Upper lobe of right lung (tissue), 1 donor: ENCODE measurements around the gene SCN2B. TPM values are rescaled to one million over a fixed set of nuclear protein-coding genes. Genes with fewer than 3 reads are reported as not detected.
A peak's percentile ranks its signal among the peaks of the same experiment; 100 is the strongest.

Experiments used
- ATAC-seq: fragments of 200-7000 bp; cut with Tn5 transposase; one replicate; pipeline ENCODE4 v1.9.1; 2020; ENCODE audit warnings: mild to moderate bottlenecking, moderate library complexity
- DNase-seq: peaks from one replicate; pipeline ENCODE4 v3.0.0-alpha.2; 2020
- H3K27ac ChIP-seq: fragments of 200-600 bp; one replicate; pipeline ENCODE4 v1.8.0; 2022
- H3K27me3 ChIP-seq: fragments of 200-600 bp; one replicate; pipeline ENCODE4 v1.8.0; 2022; ENCODE audit warnings: mild to moderate bottlenecking
- H3K36me3 ChIP-seq: fragments of 200-600 bp; one replicate; pipeline ENCODE4 v1.8.0; 2022
- H3K4me1 ChIP-seq: fragments of 200-600 bp; one replicate; pipeline ENCODE4 v1.8.0; 2022
- H3K4me3 ChIP-seq: fragments of 200-600 bp; one replicate; pipeline ENCODE4 v1.8.0; 2022; ENCODE audit warnings: mild to moderate bottlenecking
- H3K9me3 ChIP-seq: fragments of 200-600 bp; one replicate; pipeline ENCODE4 v1.8.0; 2022
- intact Hi-C: fragments of 100-400 bp; cut with DNase I; formaldehyde crosslinking; loops from one replicate; pipeline ENCODE4 v1.11.0; 2022
- total RNA-seq: library from RNA; stranded (reverse); fragmentation: NEBNext Ultra II Directional; extraction: Animal tissue kit (Norgen Biotek cat#: 25700); gene quantifications from one replicate; pipeline ENCODE4 v1.2.1, GENCODE V29; 2021
- TF ChIP-seq, protein P1 (sequence below): fragments of 200-600 bp; IDR thresholded peaks from one replicate; pipeline ENCODE4 v1.8.0; 2022; ENCODE audit warnings: antibody characterized with exemption
- donor health status: DM: no; HTN: yes; CAD: no; lungs with severe emphysema.

The SCN2B gene
- total RNA-seq, 1 donor from 2014 or later, result 2.5 TPM

GRCh38 chr11:118126082-118126838, 50.2 kb downstream of the SCN2B start:
- TF ChIP-seq, protein P1, sequence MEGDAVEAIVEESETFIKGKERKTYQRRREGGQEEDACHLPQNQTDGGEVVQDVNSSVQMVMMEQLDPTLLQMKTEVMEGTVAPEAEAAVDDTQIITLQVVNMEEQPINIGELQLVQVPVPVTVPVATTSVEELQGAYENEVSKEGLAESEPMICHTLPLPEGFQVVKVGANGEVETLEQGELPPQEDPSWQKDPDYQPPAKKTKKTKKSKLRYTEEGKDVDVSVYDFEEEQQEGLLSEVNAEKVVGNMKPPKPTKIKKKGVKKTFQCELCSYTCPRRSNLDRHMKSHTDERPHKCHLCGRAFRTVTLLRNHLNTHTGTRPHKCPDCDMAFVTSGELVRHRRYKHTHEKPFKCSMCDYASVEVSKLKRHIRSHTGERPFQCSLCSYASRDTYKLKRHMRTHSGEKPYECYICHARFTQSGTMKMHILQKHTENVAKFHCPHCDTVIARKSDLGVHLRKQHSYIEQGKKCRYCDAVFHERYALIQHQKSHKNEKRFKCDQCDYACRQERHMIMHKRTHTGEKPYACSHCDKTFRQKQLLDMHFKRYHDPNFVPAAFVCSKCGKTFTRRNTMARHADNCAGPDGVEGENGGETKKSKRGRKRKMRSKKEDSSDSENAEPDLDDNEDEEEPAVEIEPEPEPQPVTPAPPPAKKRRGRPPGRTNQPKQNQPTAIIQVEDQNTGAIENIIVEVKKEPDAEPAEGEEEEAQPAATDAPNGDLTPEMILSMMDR, result no peak
- Histone ChIP-seq H3K9me3 (no peaks in the 10 kb centered on the region), H3K4me1 (no peaks in the 10 kb centered on the region), H3K27ac (no peak overlapping the region), H3K4me3 (no peak overlapping the region), H3K36me3 (no peaks in the 10 kb centered on the region), H3K27me3 (no peaks in the 10 kb centered on the region)
- intact Hi-C loops, result no loop called here
- ATAC-seq (no peak), DNase-seq (peak; percentile 11)

DNA sequence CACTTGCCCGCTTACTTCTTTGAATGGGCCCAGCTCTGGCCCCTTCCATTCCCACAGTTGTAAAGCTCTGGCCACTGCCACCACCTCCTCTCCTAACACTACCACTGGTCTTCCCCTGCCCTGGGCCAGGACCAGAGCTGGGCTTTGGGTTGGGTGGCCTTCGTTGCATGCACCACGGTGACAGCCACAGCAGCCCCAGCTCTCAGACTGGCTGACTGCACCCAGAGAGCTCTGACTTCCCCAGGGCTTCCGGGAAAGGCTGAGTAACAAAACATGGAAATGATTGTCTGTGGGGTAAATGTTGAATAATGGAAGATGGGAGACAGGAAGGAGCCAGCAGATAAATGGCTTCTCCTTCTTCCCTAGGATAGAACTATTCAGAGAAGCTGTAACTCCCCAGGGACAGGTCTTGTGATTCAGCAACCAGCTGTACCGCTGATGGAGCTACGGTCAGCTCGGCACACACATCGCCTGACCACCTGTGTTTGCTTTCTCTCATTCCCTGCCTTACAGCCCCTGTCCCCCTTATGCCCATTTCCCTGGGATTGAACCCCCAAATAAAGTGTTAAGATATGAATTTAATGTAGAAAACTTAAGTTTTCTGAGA, 51.4 kb downstream of the SCN2B start:
- Histone ChIP-seq H3K9me3 (no peaks in the 10 kb centered on the region), H3K4me3 (no peak overlapping the region), H3K36me3 (no peaks in the 10 kb centered on the region), H3K27me3 (no peaks in the 10 kb centered on the region), H3K4me1 (no peaks in the 10 kb centered on the region), H3K27ac (no peak overlapping the region)
- DNase-seq (peak; percentile 43), ATAC-seq (no peak)
- intact Hi-C loops, result no loop called here
- TF ChIP-seq, protein P1, result no peak

- Histone ChIP-seq H3K27me3 (no peaks in the 10 kb centered on the region), H3K27ac (no peak overlapping the region), H3K4me3 (no peak overlapping the region), H3K9me3 (no peaks in the 10 kb centered on the region), H3K36me3 (no peaks in the 10 kb centered on the region), H3K4me1 (no peaks in the 10 kb centered on the region)
- ATAC-seq, result no peak
- no peak for DNase-seq
- intact Hi-C loops, result no loop called here
- TF ChIP-seq, protein P1, result no peak
These were observed 55.6 kb downstream of the SCN2B start for GRCh38 chr11:118120793-118121192.

GRCh38 chr11:118117790-118118601, 58.4 kb downstream of the SCN2B start:
- intact Hi-C loops, result no loop called here
- DNase-seq, result peak; percentile 38

GRCh38 chr11:118115048-118115447, 61.4 kb downstream of the SCN2B start:
- no peak overlapping the region for H3K4me3 ChIP-seq
- no peaks in the 10 kb centered on the region for H3K36me3 ChIP-seq
- intact Hi-C loops, result no loop called here
- H3K27ac ChIP-seq, result no peak overlapping the region
- H3K27me3 ChIP-seq, result no peaks in the 10 kb centered on the region
- ATAC-seq (no peak), DNase-seq (peak; percentile 33)
- no peaks in the 10 kb centered on the region for H3K4me1 ChIP-seq
- no peaks in the 10 kb centered on the region for H3K9me3 ChIP-seq
- TF ChIP-seq, protein P1, result no peak

More at GRCh38 chr11:118117790-118118601, 58.4 kb downstream of the SCN2B start:
- H3K27me3 ChIP-seq, result no peaks in the 10 kb centered on the region
- ATAC-seq, result no peak
- H3K27ac ChIP-seq, result no peak overlapping the region
- no peak overlapping the region for H3K4me3 ChIP-seq
- no peaks in the 10 kb centered on the region for H3K9me3 ChIP-seq
- no peaks in the 10 kb centered on the region for H3K36me3 ChIP-seq
- H3K4me1 ChIP-seq, result no peaks in the 10 kb centered on the region
- TF ChIP-seq, protein P1, result no peak
